Progenitor cell of endocrine pancreas (in vitro differentiated cells): ENCODE data around the gene PPL. TPM values are rescaled to one million over a fixed set of nuclear protein-coding genes. Genes with fewer than 3 reads are reported as not detected.
"Not testable (repeated sequence)": the region's sequence is repeated elsewhere in the genome, so short reads cannot be mapped to it uniquely, and the experiment has no call there.

Experiments used
- DNase-seq: peaks from one replicate; pipeline ENCODE4 v3.0.0; 2021; ENCODE audit warnings: low spot score; ENCODE audit not compliant: unreplicated experiment
- H3K27ac Mint-ChIP-seq: 2 replicates; pipeline ENCODE4 v1.8.0; 2021; ENCODE audit warnings: mild to moderate bottlenecking, moderate library complexity, mixed read lengths
- H3K27me3 Mint-ChIP-seq: 2 replicates; pipeline ENCODE4 v1.8.0; 2021; ENCODE audit warnings: mixed read lengths
- H3K36me3 Mint-ChIP-seq: 2 replicates; pipeline ENCODE4 v1.8.0; 2022; ENCODE audit warnings: mixed read lengths; ENCODE audit not compliant: insufficient read depth
- H3K4me1 Mint-ChIP-seq: 2 replicates; pipeline ENCODE4 v1.8.0; 2021; ENCODE audit warnings: low read depth, mixed read lengths
- H3K4me3 Mint-ChIP-seq: 2 replicates; pipeline ENCODE4 v1.8.0; 2021; ENCODE audit warnings: low read depth, mild to moderate bottlenecking, moderate library complexity, mixed read lengths
- H3K9me3 Mint-ChIP-seq: 2 replicates; pipeline ENCODE4 v1.8.0; 2021; ENCODE audit warnings: low read depth, mixed read lengths
- CTCF ChIP-seq: fragments of 200-600 bp; sonication (generic); IDR thresholded peaks from one replicate; pipeline ENCODE4 v1.5.0; 2021; ENCODE audit warnings: antibody characterized with exemption, mild to moderate bottlenecking; ENCODE audit not compliant: unreplicated experiment
- total RNA-seq: library from RNA; stranded (reverse); gene quantifications from 2 replicates; pipeline ENCODE4 v1.2.1, GENCODE V29; 2021

The PPL gene
- total RNA-seq, 1 donor from 2014 or later: 64.1 TPM

- TF ChIP-seq CTCF: no peak
- Mint-ChIP-seq H3K27ac (no peak overlapping the region), H3K4me3 (no peak overlapping the region), H3K27me3 (peaks cover 10% of the 10 kb centered on the region), H3K9me3 (no peaks in the 10 kb centered on the region), H3K4me1 (peaks cover 14% of the 10 kb centered on the region), H3K36me3 (no peaks in the 10 kb centered on the region)
- no peak for DNase-seq
Measured at GRCh38 chr16:4954714-4955113, 17.8 kb upstream of the PPL start.

GRCh38 chr16:4951583-4951982 is 14.6 kb upstream of the PPL start:
- H3K4me1 Mint-ChIP-seq: peaks cover 20% of the 10 kb centered on the region
- H3K36me3 Mint-ChIP-seq, H3K27ac Mint-ChIP-seq, H3K9me3 Mint-ChIP-seq, DNase-seq, H3K27me3 Mint-ChIP-seq, H3K4me3 Mint-ChIP-seq: not testable (repeated sequence)

GRCh38 chr16:4949986-4950385 is 13.0 kb upstream of the PPL start:
- no peak for DNase-seq
- Mint-ChIP-seq H3K27me3 (no peaks in the 10 kb centered on the region), H3K9me3 (no peaks in the 10 kb centered on the region), H3K4me3 (no peak overlapping the region), H3K4me1 (peaks cover 20% of the 10 kb centered on the region), H3K36me3 (no peaks in the 10 kb centered on the region), H3K27ac (no peak overlapping the region)
- TF ChIP-seq CTCF: no peak

GRCh38 chr16:4948903-4949766 is 12.2 kb upstream of the PPL start:
- H3K36me3 Mint-ChIP-seq: no peaks in the 10 kb centered on the region
- H3K4me3 Mint-ChIP-seq: no peak overlapping the region
- DNase-seq: no peak
- peak overlapping the region; percentile 86 for H3K27ac Mint-ChIP-seq
- no peaks in the 10 kb centered on the region for H3K27me3 Mint-ChIP-seq
- H3K9me3 Mint-ChIP-seq: no peaks in the 10 kb centered on the region
- H3K4me1 Mint-ChIP-seq: peaks cover 26% of the 10 kb centered on the region
- TF ChIP-seq CTCF: no peak

- H3K4me1 Mint-ChIP-seq: peaks cover 34% of the 10 kb centered on the region
- peak overlapping the region; percentile 93 for H3K27ac Mint-ChIP-seq
- H3K36me3 Mint-ChIP-seq: no peaks in the 10 kb centered on the region
- no peak for TF ChIP-seq CTCF
- no peak overlapping the region for H3K4me3 Mint-ChIP-seq
- no peak for DNase-seq
- no peaks in the 10 kb centered on the region for H3K27me3 Mint-ChIP-seq
- H3K9me3 Mint-ChIP-seq: no peaks in the 10 kb centered on the region
Measured at GRCh38 chr16:4947722-4948503, 11.0 kb upstream of the PPL start.
